Gastroesophageal sphincter (tissue), 4 donors: ENCODE measurements around the gene ELF2. TPM values are rescaled to one million over a fixed set of nuclear protein-coding genes. Genes with fewer than 3 reads are reported as not detected.

Source experiments
- ATAC-seq: fragments of 150-250 bp; one replicate; pipeline ENCODE4 v1.9.1; 2016; ENCODE audit warnings: mild to moderate bottlenecking, moderate library complexity
- H3K27ac ChIP-seq, 4 donors: fragments of 200-600 bp; sonication (generic) in 3 of 4; 1 replicate in 3 of 4; 2 replicates in 1 of 4; pipeline ENCODE4 v1.5.1; 2016 to 2019
- H3K27me3 ChIP-seq: fragments of 200-600 bp; sonication (generic); one replicate; pipeline ENCODE4 v1.5.1; 2019
- H3K36me3 ChIP-seq, 2 donors: fragments of 200-600 bp; sonication (generic); one replicate each; pipeline ENCODE4 v1.5.1; 2019; ENCODE audit warnings: control low read depth in 1 of 2
- H3K4me1 ChIP-seq, 3 donors: fragments of 200-600 bp; sonication (generic); 1 replicate in 2 of 3; 2 replicates in 1 of 3; pipeline ENCODE4 v1.5.1; 2016 to 2019; ENCODE audit warnings: control low read depth in 2 of 3
- H3K4me3 ChIP-seq, 2 donors: fragments of 200-600 bp; sonication (generic); one replicate each; pipeline ENCODE4 v1.5.1; 2019; ENCODE audit warnings: mild to moderate bottlenecking in 1 of 2, moderate library complexity in 1 of 2
- H3K9me3 ChIP-seq, 3 donors: fragments of 200-600 bp; sonication (generic); one replicate each; pipeline ENCODE4 v1.5.1; 2017 to 2019; ENCODE audit warnings: control low read depth in 2 of 3
- EP300 ChIP-seq: sonication (generic); formaldehyde crosslinking; IDR thresholded peaks from one replicate; pipeline ENCODE4 v1.6.1; 2017; ENCODE audit warnings: antibody characterized with exemption, mild to moderate bottlenecking
- POLR2A ChIP-seq, 2 donors: fragments of 450-650 bp; IDR thresholded peaks; one replicate each; pipeline ENCODE4 v1.6.1; 2017; ENCODE audit warnings: antibody characterized with exemption in 2 of 2, mild to moderate bottlenecking in 2 of 2, moderate library complexity in 1 of 2
- POLR2AphosphoS5 ChIP-seq: sonication (generic); formaldehyde crosslinking; IDR thresholded peaks from one replicate; pipeline ENCODE4 v1.6.1; 2017; ENCODE audit warnings: antibody characterized with exemption
- WGBS, 2 donors: methylation state at CpG; one replicate each; pipeline ENCODE4 v1.1.5; 2018; ENCODE audit warnings: low coverage in 1 of 2; 5-methylcytosine and 5-hydroxymethylcytosine counted together
- small RNA-seq, 4 donors: library from RNA; depleted of rRNA; stranded (forward); fragments of <200 nt; gene quantifications; one replicate each; pipeline ENCODE3, GENCODE V24; 2016
- total RNA-seq, 4 donors: library from RNA; depleted of rRNA; stranded (reverse); fragments of >200 nt; gene quantifications; one replicate each; pipeline ENCODE4 v1.1.0, GENCODE V29; 2016

Gene ELF2
- total RNA-seq, 4 donors from 2014 or later, result 51.2 to 73.0 (median 60.0) TPM

GRCh38 chr4:139007640-139008039 is 169.4 kb downstream of the ELF2 start:
- H3K36me3 ChIP-seq, result no peaks in the 10 kb centered on the region
- no peaks in the 10 kb centered on the region for H3K4me1 ChIP-seq
- H3K27me3 ChIP-seq, result no peaks in the 10 kb centered on the region
- H3K4me3 ChIP-seq, result no peak overlapping the region
- 80 to 92% methylated on average over 1 to 2 of the region's 2 CpGs for WGBS, 2 donors
- TF ChIP-seq POLR2AphosphoS5 (no peak), POLR2A (IDR thresholded peaks at IDR 0.05) (no peak), EP300 (no peak)
- no peak for ATAC-seq
- no peak overlapping the region for H3K27ac ChIP-seq
- no peaks in the 10 kb centered on the region for H3K9me3 ChIP-seq

Small RNAs within 50 kb of the gene (small RNA-seq; reads per million reads assigned to genes)
- gene RF00017 (0 reads per million in 4 donors), gene RF00019 (0 reads per million in 4 donors), gene RN7SL382P (0 reads per million in 4 donors), gene RNU6-531P (0 reads per million in 4 donors)

Other genes starting within 250 kb of the ELF2 start
- gene NOCT, start 161.4 kb downstream of the ELF2 start, total RNA-seq, result 1 to 10 TPM; 1.2 to 3.5 (median 3.4) TPM
- 1 to 10 TPM in 3 of 4 donors, under 1 TPM in 1; 0.94 to 6.5 (median 1.7) TPM for gene MGARP, start 103.0 kb upstream of the ELF2 start, total RNA-seq
- 10 to 100 TPM; 23.9 to 34.1 (median 32.2) TPM for gene NAA15, start 124.3 kb upstream of the ELF2 start, total RNA-seq
- 10 to 100 TPM; 31.0 to 61.0 (median 48.4) TPM for gene NDUFC1, start 125.3 kb upstream of the ELF2 start, total RNA-seq